ENCODE results near the gene NSUN3.
A peak's percentile ranks its signal among the peaks of the same experiment; 100 is the strongest.
"Not testable (repeated sequence)": the region's sequence is repeated elsewhere in the genome, so short reads cannot be mapped to it uniquely, and the experiment has no call there.

NSUN3 gene

GRCh38 chr3:94069194-94069813 lies 6.4 kb downstream of the NSUN3 start:
- DNase-seq = no peak

DNA sequence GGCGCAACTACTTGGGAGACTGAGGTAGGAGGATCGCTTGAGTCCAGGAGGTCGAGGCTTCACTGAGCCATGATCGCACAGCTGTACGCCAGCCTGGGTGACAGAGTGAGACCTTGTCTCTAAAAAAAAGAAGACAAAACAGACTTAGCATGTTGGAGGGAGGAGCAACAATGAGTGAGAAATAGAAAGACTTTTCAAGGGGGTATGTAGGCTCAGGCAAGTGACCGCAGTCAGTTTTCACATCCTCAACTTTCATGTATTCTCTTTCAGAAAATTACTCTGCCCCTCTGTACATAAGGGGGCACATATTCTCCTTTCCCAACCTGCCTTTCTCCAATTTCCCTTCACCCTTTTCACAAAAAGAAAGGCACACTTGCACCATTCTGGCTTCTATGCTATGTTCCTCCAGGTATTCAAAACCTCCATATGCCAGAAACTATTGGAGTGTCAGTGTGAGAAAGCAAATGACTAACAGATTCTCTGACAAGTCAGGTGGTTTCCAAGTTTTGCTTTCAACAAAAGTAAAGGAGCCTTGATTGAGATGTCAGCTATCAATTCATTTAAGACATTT lies 7.6 kb downstream of the NSUN3 start:
- DNase-seq = no peak

- DNase-seq = no peak
Observed at GRCh38 chr3:94071713-94072284, 8.9 kb downstream of the NSUN3 start.

DNA sequence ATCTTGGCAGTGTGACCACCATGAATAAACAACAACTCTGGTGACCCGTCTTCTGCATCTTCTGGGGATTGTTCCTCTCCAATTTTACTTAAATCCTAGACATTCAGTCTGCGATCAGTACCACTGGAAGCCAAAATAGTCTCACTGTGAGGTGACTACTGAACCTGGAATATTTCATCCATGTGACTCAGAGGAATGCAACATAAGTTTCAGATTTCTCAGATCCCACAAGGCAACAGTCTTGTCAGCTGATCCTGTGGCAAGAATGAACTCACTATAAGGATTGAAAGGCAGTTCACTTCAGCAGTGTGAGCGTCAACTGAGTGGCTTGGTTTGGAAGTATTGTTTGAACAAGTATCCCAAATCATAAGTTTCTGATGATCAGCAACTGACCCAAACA lies 13.2 kb downstream of the NSUN3 start:
- DNase-seq = no peak

GRCh38 chr3:94080552-94080951 lies 17.7 kb downstream of the NSUN3 start:
- not testable (repeated sequence) for DNase-seq

- no peak for DNase-seq
Observed at GRCh38 chr3:94081884-94082283, 19.0 kb downstream of the NSUN3 start.

DNA sequence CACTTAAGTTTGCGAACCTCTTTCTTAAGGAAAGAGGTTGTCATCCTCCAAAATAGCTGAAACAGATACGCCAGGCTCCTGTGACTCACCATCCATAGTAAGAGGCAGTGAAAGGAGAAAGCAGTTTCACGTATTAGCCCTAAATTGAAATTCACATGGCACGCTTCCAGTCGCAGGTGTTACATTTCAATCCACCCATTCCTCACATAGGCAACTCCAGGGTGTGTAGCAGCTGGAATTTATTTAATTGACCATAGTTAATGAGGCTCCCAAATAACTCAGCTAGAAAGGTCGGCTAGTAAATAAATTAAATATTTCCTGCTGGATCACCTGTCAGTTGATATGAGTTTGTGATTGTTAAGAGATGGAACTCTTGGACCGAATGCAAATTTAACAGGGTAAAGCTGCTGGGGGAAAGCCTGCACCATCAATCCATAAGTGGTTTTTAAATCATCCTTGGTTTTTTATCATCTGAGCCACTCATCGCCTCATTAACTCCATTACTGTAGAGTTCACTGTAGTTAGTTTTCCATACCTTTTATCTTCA lies 19.6 kb downstream of the NSUN3 start:
- DNase-seq = peak; percentile 7

- no peak for DNase-seq
Observed at GRCh38 chr3:94083261-94083660, 20.4 kb downstream of the NSUN3 start.

GRCh38 chr3:94089126-94089525 lies 26.3 kb downstream of the NSUN3 start:
- DNase-seq = no peak

GRCh38 chr3:94092086-94092485 lies 29.2 kb downstream of the NSUN3 start:
- no peak for DNase-seq

GRCh38 chr3:94093151-94093550 lies 30.3 kb downstream of the NSUN3 start:
- DNase-seq = no peak

GRCh38 chr3:94095111-94095510 lies 32.2 kb downstream of the NSUN3 start:
- DNase-seq = no peak

DNA sequence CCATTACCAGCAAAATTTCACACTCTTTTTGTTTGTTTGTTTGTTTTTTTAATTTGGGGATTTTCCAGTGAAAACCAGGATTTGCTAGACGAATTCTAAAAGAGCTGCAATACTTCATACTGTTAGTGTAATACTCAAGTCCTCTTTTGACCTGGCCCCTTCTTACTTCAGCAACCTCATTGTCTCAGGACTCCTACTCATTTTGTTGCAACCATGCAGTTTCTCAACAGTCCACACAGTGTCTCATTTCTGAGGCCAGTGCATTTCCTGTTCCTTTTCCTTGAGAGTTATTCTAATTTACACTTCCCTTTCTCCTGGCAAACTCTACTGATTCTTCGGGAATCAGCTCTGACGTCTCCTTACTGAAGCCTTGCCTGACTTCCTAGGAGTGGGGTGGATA lies 35.6 kb downstream of the NSUN3 start:
- DNase-seq = no peak

- no peak for DNase-seq
Observed at GRCh38 chr3:94099311-94099710, 36.5 kb downstream of the NSUN3 start.

DNA sequence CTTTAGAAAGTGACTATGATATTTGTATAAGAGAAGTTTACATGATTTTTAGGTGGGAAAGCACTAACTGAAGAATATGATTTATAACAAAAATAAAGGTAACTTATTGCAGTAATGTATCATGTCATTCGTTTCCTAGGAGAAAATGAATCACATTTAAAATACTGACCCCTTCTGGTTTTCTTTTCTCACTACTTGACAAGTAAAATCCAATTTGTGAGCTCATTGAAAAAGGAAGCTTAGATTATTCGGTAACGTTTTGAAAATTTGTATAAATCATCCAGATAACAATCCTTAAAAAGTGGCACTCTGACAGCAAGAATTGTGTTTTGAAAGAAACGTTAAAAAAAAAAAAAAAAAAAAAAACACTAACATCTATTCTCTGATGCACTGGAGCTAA lies 39.0 kb downstream of the NSUN3 start:
- no peak for DNase-seq

DNA sequence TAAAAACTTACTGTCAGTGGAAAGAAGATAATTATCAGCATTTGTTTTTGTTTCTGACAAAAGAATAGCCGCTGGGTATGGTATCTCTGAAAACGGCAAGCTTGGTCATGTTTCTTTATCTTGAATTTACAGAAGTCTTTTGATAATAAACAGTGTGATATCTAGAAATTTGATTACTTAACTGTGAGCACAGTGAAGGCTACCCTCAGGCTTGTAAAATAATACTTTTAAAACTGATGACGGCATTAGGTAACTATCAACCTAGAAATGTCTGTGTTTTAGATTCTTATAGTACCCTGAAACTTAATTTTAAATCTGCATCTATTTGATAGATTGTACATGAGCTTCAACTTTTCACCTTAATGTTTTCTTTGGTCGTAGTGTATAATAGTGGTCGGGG lies 43.4 kb downstream of the NSUN3 start:
- DNase-seq = no peak

DNA sequence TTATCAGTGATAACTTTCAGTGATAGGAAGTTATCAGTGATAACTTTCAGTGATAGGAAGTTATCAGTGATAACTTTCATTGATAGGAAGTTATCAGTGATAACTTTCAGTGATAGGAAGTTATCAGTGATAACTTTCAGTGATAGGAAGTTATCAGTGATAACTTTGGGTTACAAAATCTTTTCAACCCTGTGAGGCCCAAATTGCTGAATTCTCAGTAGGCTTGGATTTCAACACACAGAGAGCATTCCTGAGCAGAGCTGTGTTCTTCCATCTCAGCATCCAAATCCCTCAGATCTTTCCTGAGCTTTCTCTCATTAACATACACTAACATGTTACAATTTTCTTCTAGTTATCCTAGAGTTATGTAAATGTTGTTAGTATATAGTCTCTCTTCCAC lies 47.4 kb downstream of the NSUN3 start:
- not testable (repeated sequence) for DNase-seq

DNA sequence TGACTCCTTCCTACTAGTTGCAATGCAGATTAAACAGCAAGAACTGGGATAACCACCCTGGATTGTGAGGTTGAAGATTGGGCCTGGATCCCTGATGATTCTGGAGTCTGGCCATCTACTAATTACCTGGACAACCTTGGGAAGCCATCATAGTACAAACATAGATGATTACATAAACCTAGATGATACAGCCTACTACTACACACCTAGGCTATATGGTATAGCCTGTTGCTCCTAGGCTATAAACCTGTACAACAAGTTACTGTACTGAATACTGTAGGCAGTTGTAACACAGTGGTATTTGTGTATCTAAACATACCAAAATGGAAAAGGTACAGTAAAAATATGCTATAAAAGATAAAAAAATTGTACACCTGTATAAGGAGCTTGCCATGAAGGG lies 48.0 kb downstream of the NSUN3 start:
- no peak for DNase-seq

DNA sequence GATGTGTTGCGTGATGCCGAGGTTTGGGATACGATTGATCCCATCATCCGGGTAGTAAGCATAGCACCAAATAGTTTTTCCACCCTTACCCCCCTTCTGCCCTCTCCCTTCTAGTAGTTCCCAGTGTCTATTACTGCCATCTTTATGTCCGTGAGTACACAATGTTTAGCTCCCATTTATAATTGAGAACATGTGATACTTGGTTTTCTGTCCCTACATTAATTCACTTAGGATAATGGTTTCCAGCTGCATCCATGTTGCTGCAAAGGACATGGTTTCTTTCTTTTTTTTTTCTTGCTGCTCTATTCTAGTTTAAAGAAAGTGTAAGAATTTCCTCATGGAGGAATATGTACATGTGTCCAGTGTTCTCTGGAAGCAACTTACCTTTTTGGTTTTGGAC lies 51.8 kb downstream of the NSUN3 start:
- no peak for DNase-seq

GRCh38 chr3:94115482-94115881 lies 52.6 kb downstream of the NSUN3 start:
- no peak for DNase-seq

- no peak for DNase-seq
Observed at GRCh38 chr3:94117729-94118128, 54.9 kb downstream of the NSUN3 start.

- DNase-seq = no peak
Observed at GRCh38 chr3:94118390-94118789, 55.5 kb downstream of the NSUN3 start.

- DNase-seq = no peak
Observed at GRCh38 chr3:94121161-94121560, 58.3 kb downstream of the NSUN3 start.

DNA sequence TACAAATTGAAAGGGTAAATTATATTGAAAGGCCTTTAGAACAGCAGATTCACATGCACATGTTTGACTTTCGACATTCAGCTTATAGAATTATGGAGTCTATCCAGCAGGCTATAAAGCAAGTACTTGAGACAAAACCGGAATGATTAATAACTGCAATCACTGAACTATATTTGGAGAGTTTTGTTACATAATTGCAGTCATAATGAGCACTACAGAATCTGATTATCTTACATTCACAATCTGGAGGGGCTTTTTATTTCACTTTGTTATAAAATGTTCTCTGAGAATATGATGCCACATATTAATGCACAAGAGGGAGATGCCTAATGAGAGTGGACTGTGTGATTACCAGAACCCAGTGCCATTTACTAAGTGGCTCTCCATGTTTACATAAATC lies 64.3 kb downstream of the NSUN3 start:
- no peak for DNase-seq

DNA sequence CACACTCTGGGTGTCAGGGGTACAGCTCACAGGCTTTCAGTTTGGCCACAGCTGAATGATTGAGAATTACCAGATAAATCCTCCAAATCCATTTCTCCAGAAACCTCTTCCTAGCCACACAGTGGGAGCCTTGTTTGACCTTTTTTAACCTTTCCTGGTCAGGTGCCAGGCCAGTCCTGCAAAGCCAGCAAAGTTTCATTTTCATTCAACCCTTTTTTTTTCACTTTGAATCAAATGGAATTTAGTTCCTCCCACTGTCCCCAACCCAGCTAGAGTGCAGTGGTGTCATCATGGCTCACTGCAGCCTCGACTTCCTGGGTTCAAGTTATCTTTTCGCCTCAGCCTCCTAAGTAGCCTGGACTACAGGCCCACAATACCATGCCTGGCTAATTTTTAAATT lies 67.8 kb downstream of the NSUN3 start:
- no peak for DNase-seq

Data from NCI-H345 (cell line).